Osteoblast (primary cell): ENCODE data around the gene ZNF804B. TPM values are rescaled to one million over a fixed set of nuclear protein-coding genes. Genes with fewer than 3 reads are reported as not detected.
"Not testable (repeated sequence)": the region's sequence is repeated elsewhere in the genome, so short reads cannot be mapped to it uniquely, and the experiment has no call there.

ENCODE experiments used
- DNase-seq: peaks from one replicate; pipeline ENCODE4 v3.0.0; 2011; ENCODE audit warnings: low spot score, mixed read lengths; ENCODE audit not compliant: insufficient read length; ENCODE audit errors: missing footprints
- H2AFZ ChIP-seq: 2 replicates; pipeline ENCODE4 v1.6.0; 2011; ENCODE audit warnings: mild to moderate bottlenecking, low read length
- H3K27ac ChIP-seq: 2 replicates; pipeline ENCODE4 v1.5.1; 2011; ENCODE audit warnings: mild to moderate bottlenecking, low read depth, low read length, moderate library complexity
- H3K27me3 ChIP-seq: 2 replicates; pipeline ENCODE4 v1.6.0; 2012; ENCODE audit warnings: mild to moderate bottlenecking, control low read depth, inconsistent platforms, low read length, moderate library complexity; ENCODE audit not compliant: insufficient read depth
- H3K36me3 ChIP-seq: 2 replicates; pipeline ENCODE4 v1.5.1; 2011; ENCODE audit warnings: mild to moderate bottlenecking, low read length, control low read depth, moderate library complexity; ENCODE audit not compliant: insufficient read depth
- H3K4me1 ChIP-seq: 2 replicates; pipeline ENCODE4 v1.5.1; 2011; ENCODE audit warnings: mild to moderate bottlenecking, low read length, control low read depth, moderate library complexity; ENCODE audit not compliant: insufficient read depth
- H3K4me2 ChIP-seq: 2 replicates; pipeline ENCODE4 v1.6.0; 2011; ENCODE audit warnings: mild to moderate bottlenecking, low read length; ENCODE audit not compliant: insufficient read depth
- H3K4me3 ChIP-seq: fragments of 200-600 bp; sonication (generic); 3 replicates; pipeline ENCODE4 v1.5.1; 2012; ENCODE audit warnings: mild to moderate bottlenecking, low read length, inconsistent platforms; ENCODE audit not compliant: insufficient read depth
- H3K79me2 ChIP-seq: 2 replicates; pipeline ENCODE4 v1.6.0; 2012; ENCODE audit warnings: mild to moderate bottlenecking, low read length, control low read depth, inconsistent platforms; ENCODE audit not compliant: insufficient read depth
- H3K9me3 ChIP-seq: 2 replicates; pipeline ENCODE4 v1.5.1; 2011; ENCODE audit warnings: low read depth, low read length, control low read depth
- H4K20me1 ChIP-seq: 2 replicates; pipeline ENCODE4 v1.6.0; 2012; ENCODE audit warnings: mild to moderate bottlenecking, low read length, control low read depth; ENCODE audit not compliant: insufficient read depth
- CTCF ChIP-seq: IDR thresholded peaks from 2 replicates; pipeline ENCODE4 v1.5.1; 2011; ENCODE audit warnings: mild to moderate bottlenecking, low read depth, low read length, moderate library complexity; ENCODE audit errors: extremely low read depth
- total RNA-seq: library from RNA; depleted of rRNA; stranded (reverse); fragments of >200 nt; gene quantifications from 2 replicates; pipeline ENCODE4 v1.2.3, GENCODE V29; 2012

The ZNF804B gene
- total RNA-seq, 1 donor, result not detected

GRCh38 chr7:89223900-89224395 lies 464.4 kb downstream of the ZNF804B start:
- Histone ChIP-seq H3K4me1 (no peaks in the 10 kb centered on the region), H3K27ac (no peak overlapping the region), H3K9me3 (no peaks in the 10 kb centered on the region), H2AFZ (no peak overlapping the region), H4K20me1 (no peaks in the 10 kb centered on the region), H3K4me3 (no peak overlapping the region), H3K4me2 (no peak overlapping the region), H3K36me3 (no peaks in the 10 kb centered on the region), H3K79me2 (no peaks in the 10 kb centered on the region), H3K27me3 (no peaks in the 10 kb centered on the region)
- TF ChIP-seq CTCF, result no peak
- no peak for DNase-seq

- not testable (repeated sequence) for H3K9me3 ChIP-seq, H3K4me1 ChIP-seq, H3K36me3 ChIP-seq, H3K27ac ChIP-seq, H3K79me2 ChIP-seq, H3K4me2 ChIP-seq, H4K20me1 ChIP-seq, H2AFZ ChIP-seq, H3K4me3 ChIP-seq, H3K27me3 ChIP-seq, DNase-seq
Observed at GRCh38 chr7:89228688-89229171, 469.2 kb downstream of the ZNF804B start.

- no peaks in the 10 kb centered on the region for H3K36me3 ChIP-seq
- H3K4me3 ChIP-seq, result no peak overlapping the region
- no peaks in the 10 kb centered on the region for H3K27me3 ChIP-seq
- no peak for TF ChIP-seq CTCF
- H2AFZ ChIP-seq, result no peak overlapping the region
- no peaks in the 10 kb centered on the region for H3K79me2 ChIP-seq
- DNase-seq, result no peak
- H3K4me1 ChIP-seq, result no peaks in the 10 kb centered on the region
- H4K20me1 ChIP-seq, result no peaks in the 10 kb centered on the region
- no peak overlapping the region for H3K27ac ChIP-seq
- H3K4me2 ChIP-seq, result no peak overlapping the region
- H3K9me3 ChIP-seq, result no peaks in the 10 kb centered on the region
Observed at GRCh38 chr7:89238156-89238555, 478.7 kb downstream of the ZNF804B start.

- Histone ChIP-seq H3K4me1 (no peaks in the 10 kb centered on the region), H3K36me3 (no peaks in the 10 kb centered on the region), H3K4me3 (no peak overlapping the region), H2AFZ (no peak overlapping the region), H4K20me1 (no peaks in the 10 kb centered on the region), H3K4me2 (no peak overlapping the region), H3K27me3 (no peaks in the 10 kb centered on the region), H3K27ac (no peak overlapping the region), H3K9me3 (peaks cover 4% of the 10 kb centered on the region), H3K79me2 (no peaks in the 10 kb centered on the region)
- no peak for TF ChIP-seq CTCF
- no peak for DNase-seq
Observed at GRCh38 chr7:89246196-89246595, 486.7 kb downstream of the ZNF804B start.
